Stimulated activated CD8-positive, alpha-beta memory T cell treated with anti-CD3 and anti-CD28 coated beads, Interleukin-7, amount 100 ng/mL, for 24 hours (primary cell): ENCODE results near the gene C14orf93.
"Not testable (repeated sequence)": the region's sequence is repeated elsewhere in the genome, so short reads cannot be mapped to it uniquely, and the experiment has no call there.

Experiments
- DNase-seq: peaks from one replicate; pipeline ENCODE4 v3.0.0-alpha.2; 2020; ENCODE audit warnings: low read depth

C14orf93 gene

GRCh38 chr14:22973217-22974032 is 36.5 kb downstream of the C14orf93 start:
- no peak for DNase-seq

- no peak for DNase-seq
Measured at GRCh38 chr14:22972313-22972930, 37.5 kb downstream of the C14orf93 start.

GRCh38 chr14:22971152-22971551 is 38.8 kb downstream of the C14orf93 start:
- DNase-seq = no peak

GRCh38 chr14:22966783-22967269 is 43.1 kb downstream of the C14orf93 start:
- DNase-seq = no peak

- DNase-seq = not testable (repeated sequence)
Measured at GRCh38 chr14:22965916-22966782, 43.8 kb downstream of the C14orf93 start.

GRCh38 chr14:22962061-22962676 is 47.8 kb downstream of the C14orf93 start:
- DNase-seq = no peak

GRCh38 chr14:22955702-22956569 is 54.0 kb downstream of the C14orf93 start:
- no peak for DNase-seq

- DNase-seq = no peak
Measured at GRCh38 chr14:22952418-22952817, 57.5 kb downstream of the C14orf93 start.

GRCh38 chr14:22951795-22952194 is 58.1 kb downstream of the C14orf93 start:
- not testable (repeated sequence) for DNase-seq

- no peak for DNase-seq
Measured at GRCh38 chr14:22945642-22946041, 64.3 kb downstream of the C14orf93 start.

- no peak for DNase-seq
Measured at GRCh38 chr14:22939684-22940083, 70.3 kb downstream of the C14orf93 start.
